Ishikawa (cell line): ENCODE measurements around the gene VANGL2.

ENCODE experiments used
- CREB1 ChIP-seq: IDR thresholded peaks from 2 replicates; pipeline ENCODE4 v1.6.1; 2012; ENCODE audit warnings: low read depth
- EP300 ChIP-seq: IDR thresholded peaks from 2 replicates; pipeline ENCODE4 v1.6.1; 2012; ENCODE audit warnings: borderline replicate concordance
- FOXM1 ChIP-seq: IDR thresholded peaks from 2 replicates; pipeline ENCODE4 v1.6.1; 2012; ENCODE audit warnings: low read depth, borderline replicate concordance
- MAX ChIP-seq: IDR thresholded peaks from 2 replicates; pipeline ENCODE4 v1.6.1; 2012
- RAD21 ChIP-seq: IDR thresholded peaks from 2 replicates; pipeline ENCODE4 v1.6.1; 2012; ENCODE audit warnings: low read depth
- REST ChIP-seq: IDR thresholded peaks from 2 replicates; pipeline ENCODE4 v1.6.1; 2012; ENCODE audit warnings: low read depth, mild to moderate bottlenecking
- TEAD4 ChIP-seq: IDR thresholded peaks from 2 replicates; pipeline ENCODE4 v1.6.1; 2012
- ZBTB7A ChIP-seq: IDR thresholded peaks from 2 replicates; pipeline ENCODE4 v1.6.1; 2012; ENCODE audit warnings: low read depth

DNA sequence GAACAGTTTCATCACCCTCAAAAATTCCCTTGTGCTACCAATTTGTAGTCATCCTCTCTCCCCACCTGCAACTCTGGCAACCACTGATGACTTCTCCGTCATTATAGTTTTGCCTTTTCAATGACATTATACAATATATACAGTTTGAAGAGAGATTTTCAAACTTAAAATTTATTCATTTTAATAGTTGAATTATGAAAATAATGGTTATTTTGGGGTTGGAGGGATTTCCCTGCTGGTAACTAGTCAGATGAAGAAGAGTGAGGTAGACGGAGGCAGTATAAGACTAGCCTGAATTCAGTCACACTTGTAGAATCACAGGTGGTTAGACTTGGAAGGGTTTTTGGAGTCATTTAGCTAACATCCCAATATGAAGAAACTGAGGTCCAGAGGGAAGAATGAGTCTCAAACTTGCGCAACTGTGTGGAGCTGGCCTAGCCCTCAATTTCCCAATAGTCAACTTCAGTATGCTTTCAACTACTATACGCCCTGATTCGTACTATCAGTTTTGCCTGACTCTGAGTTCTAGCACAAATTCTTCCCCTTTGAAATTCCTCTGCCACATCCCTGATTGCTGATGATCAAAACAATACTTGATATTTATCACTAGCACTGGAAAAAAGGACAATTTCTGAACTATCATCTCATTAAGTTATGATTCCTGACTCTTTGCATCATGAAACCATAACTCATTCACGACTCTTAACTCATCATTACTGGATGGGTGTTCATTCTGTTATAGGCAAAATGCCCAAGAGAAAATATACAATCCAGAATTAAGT lies 54.2 kb downstream of the VANGL2 start:
- TF ChIP-seq EP300 (no peak), MAX (no peak), CREB1 (no peak), REST (no peak), RAD21 (no peak), FOXM1 (no peak), TEAD4 (no peak), ZBTB7A (no peak)
